Measurements from ENCODE around the gene CDH4. TPM values are rescaled to one million over a fixed set of nuclear protein-coding genes. Genes with fewer than 3 reads are reported as not detected.

The CDH4 gene
- total and polyA plus RNA-seq, 2 donors from 2014 or later: 1.1 TPM; not detected in 1

GRCh38 chr20:61246269-61246668, 5.8 kb upstream of the CDH4 start:
- DNase-seq: no peak
- intact Hi-C loops (cut with DNase I): no loop called here
- Histone ChIP-seq H3K9me3 (ENCODE audit: control insufficient read depth in 2 of 3, insufficient read depth in 1 of 3, low read length in 3 of 3) (peaks cover 0 to 2% (median 0%) of the 10 kb centered on the region in 3 donors), H3K36me3 (ENCODE audit: control insufficient read depth in 2 of 3, insufficient read depth in 3 of 3, low read length in 3 of 3) (no peaks in the 10 kb centered on the region), H3K27ac (ENCODE audit: low read depth in 2 of 2, low read length in 2 of 2) (no peak overlapping the region), H3K4me3 (ENCODE audit: low read length in 3 of 3) (no peak overlapping the region), H3K4me1 (ENCODE audit: control insufficient read depth in 2 of 3, insufficient read depth in 2 of 3, low read depth in 1 of 3, low read length in 3 of 3) (no peaks in the 10 kb centered on the region), H3K27me3 (ENCODE audit: control insufficient read depth, insufficient read depth, low read length) (peaks cover 9% of the 10 kb centered on the region), H3K9ac (ENCODE audit: low read length in 3 of 3) (no peak overlapping the region)
- TF ChIP-seq, protein P1, sequence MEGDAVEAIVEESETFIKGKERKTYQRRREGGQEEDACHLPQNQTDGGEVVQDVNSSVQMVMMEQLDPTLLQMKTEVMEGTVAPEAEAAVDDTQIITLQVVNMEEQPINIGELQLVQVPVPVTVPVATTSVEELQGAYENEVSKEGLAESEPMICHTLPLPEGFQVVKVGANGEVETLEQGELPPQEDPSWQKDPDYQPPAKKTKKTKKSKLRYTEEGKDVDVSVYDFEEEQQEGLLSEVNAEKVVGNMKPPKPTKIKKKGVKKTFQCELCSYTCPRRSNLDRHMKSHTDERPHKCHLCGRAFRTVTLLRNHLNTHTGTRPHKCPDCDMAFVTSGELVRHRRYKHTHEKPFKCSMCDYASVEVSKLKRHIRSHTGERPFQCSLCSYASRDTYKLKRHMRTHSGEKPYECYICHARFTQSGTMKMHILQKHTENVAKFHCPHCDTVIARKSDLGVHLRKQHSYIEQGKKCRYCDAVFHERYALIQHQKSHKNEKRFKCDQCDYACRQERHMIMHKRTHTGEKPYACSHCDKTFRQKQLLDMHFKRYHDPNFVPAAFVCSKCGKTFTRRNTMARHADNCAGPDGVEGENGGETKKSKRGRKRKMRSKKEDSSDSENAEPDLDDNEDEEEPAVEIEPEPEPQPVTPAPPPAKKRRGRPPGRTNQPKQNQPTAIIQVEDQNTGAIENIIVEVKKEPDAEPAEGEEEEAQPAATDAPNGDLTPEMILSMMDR (IDR thresholded peaks at IDR 0.05; ENCODE audit: borderline replicate concordance, extremely low read depth, insufficient read depth): no peak
- FAIRE-seq: no peak

DNA sequence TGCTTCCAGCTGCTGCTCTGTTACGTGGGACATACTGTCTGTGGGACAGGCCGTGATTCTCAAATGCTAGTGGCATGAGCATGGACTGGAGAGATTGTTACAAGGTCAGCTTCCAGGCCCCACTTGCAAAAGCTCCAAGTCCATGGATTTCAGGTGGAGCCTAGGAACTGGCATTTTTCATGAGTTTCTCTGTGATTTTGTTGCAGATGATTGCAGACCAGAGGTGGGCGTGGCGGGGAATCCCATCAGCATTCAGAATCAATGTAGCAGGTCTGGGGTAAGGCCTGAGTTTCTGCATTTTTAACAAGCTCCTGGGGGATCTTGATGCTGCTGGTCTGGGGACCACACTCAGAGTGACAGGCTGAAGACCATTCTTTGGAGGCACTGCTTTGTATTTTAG, 2.4 kb upstream of the CDH4 start:
- Histone ChIP-seq H3K9me3 (ENCODE audit: control insufficient read depth in 2 of 3, insufficient read depth in 1 of 3, low read length in 3 of 3) (no peaks in the 10 kb centered on the region), H3K4me3 (ENCODE audit: low read length in 3 of 3) (no peak overlapping the region), H3K27me3 (ENCODE audit: control insufficient read depth, insufficient read depth, low read length) (peaks cover 16% of the 10 kb centered on the region), H3K27ac (ENCODE audit: low read depth in 2 of 2, low read length in 2 of 2) (no peak overlapping the region), H3K9ac (ENCODE audit: low read length in 3 of 3) (no peak overlapping the region), H3K4me1 (ENCODE audit: control insufficient read depth in 2 of 3, insufficient read depth in 2 of 3, low read depth in 1 of 3, low read length in 3 of 3) (peaks cover 0 to 2% (median 0%) of the 10 kb centered on the region in 3 donors), H3K36me3 (ENCODE audit: control insufficient read depth in 2 of 3, insufficient read depth in 3 of 3, low read length in 3 of 3) (no peaks in the 10 kb centered on the region)
- TF ChIP-seq, protein P1 (IDR thresholded peaks at IDR 0.05; ENCODE audit: borderline replicate concordance, extremely low read depth, insufficient read depth): no peak
- intact Hi-C loops (cut with DNase I): no loop called here
- no peak for DNase-seq
- no peak for FAIRE-seq

DNA sequence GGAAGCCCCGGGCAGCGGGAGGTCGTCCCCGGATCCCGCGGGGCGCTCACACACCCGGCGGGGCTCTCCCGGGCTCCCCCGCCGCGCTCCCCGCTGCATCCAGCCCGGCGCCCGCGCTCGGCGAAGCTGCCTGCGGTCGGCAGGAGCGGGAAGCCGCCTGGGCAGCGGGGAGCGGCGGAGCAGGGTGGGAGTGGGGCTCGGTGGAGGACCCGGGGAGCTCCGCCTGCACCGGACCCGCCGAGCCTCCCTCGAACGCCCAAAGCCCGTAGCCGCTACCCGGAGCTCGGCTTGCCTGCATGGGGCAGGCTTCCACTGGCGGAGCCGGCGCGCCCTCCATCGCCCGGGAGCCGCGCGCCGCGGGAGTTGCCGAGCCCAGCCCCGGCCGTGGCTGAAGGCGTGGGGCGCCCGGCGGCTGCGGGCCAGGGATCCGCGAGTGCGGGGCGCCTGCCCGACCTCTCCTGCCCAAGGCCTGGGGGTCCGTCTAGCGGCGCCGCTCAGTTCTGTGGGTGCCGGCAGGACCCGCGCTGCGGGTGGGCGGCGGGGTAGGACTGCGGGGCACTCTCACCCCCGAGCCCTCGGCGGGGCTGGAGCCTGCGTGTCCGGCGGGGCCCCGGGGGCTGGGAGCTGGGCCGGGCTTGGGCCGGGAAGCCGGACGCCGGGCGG, 671 bp downstream of the CDH4 start:
- Histone ChIP-seq H3K36me3 (ENCODE audit: control insufficient read depth in 2 of 3, insufficient read depth in 3 of 3, low read length in 3 of 3) (no peaks in the 10 kb centered on the region), H3K4me3 (ENCODE audit: low read length in 3 of 3) (no peak overlapping the region), H3K9ac (ENCODE audit: low read length in 3 of 3) (no peak overlapping the region), H3K27ac (ENCODE audit: low read depth in 2 of 2, low read length in 2 of 2) (no peak overlapping the region), H3K27me3 (ENCODE audit: control insufficient read depth, insufficient read depth, low read length) (peaks cover 16% of the 10 kb centered on the region), H3K9me3 (ENCODE audit: control insufficient read depth in 2 of 3, insufficient read depth in 1 of 3, low read length in 3 of 3) (no peaks in the 10 kb centered on the region), H3K4me1 (ENCODE audit: control insufficient read depth in 2 of 3, insufficient read depth in 2 of 3, low read depth in 1 of 3, low read length in 3 of 3) (peaks cover 0 to 2% (median 0%) of the 10 kb centered on the region in 3 donors)
- TF ChIP-seq, protein P1 (IDR thresholded peaks at IDR 0.05; ENCODE audit: borderline replicate concordance, extremely low read depth, insufficient read depth): no peak
- DNase-seq (peak in 3 of 5 donors; percentile 26 to 56 (median 29)), FAIRE-seq (no peak)
- intact Hi-C loops (cut with DNase I): no loop called here

All from kidney (tissue), 14 donors.